PC-9 (cell line): Measurements from ENCODE around the gene MXD1. TPM values are rescaled to one million over a fixed set of nuclear protein-coding genes. Genes with fewer than 3 reads are reported as not detected.

Source experiments
- BruUV-seq: library from RNA; stranded (reverse); fragments of 400-500 nt; replicated peaks from 2 replicates; lab custom pipeline; 2021; lab: Mats Ljungman, UMichigan
- CTCF ChIA-PET: fragments of 300-600 bp; sonication (Branson Sonifier 250); formaldehyde crosslinking; loops from one replicate; lab custom pipeline; 2022; ENCODE audit warnings: antibody characterized with exemption; lab: Charles Lee
- POLR2A ChIA-PET: fragments of 300-600 bp; sonication (Branson Sonifier 250); formaldehyde crosslinking; loops from one replicate; lab custom pipeline; 2022; ENCODE audit warnings: antibody characterized with exemption; ENCODE audit not compliant: unreplicated experiment; lab: Charles Lee
- DNase-seq, 2 experiments: peaks; one replicate each; pipeline versions ENCODE4 v3.0.0 to v3.0.0-alpha.2; 2015 to 2022; ENCODE audit warnings: mixed read lengths in 1 of 2
- H2AFZ ChIP-seq: fragments of 200-600 bp; sonication (generic); 2 replicates; pipeline ENCODE4 v1.8.1; 2017; ENCODE audit warnings: antibody characterized with exemption
- H3F3A ChIP-seq: fragments of 200-600 bp; sonication (generic); 2 replicates; pipeline ENCODE4 v1.8.1; 2017; ENCODE audit warnings: antibody characterized with exemption, mild to moderate bottlenecking, low read depth; ENCODE audit not compliant: insufficient read depth
- H3K27ac ChIP-seq: fragments of 200-600 bp; sonication (generic); 2 replicates; pipeline ENCODE4 v1.6.1; 2016; ENCODE audit warnings: mixed run types
- H3K27me3 ChIP-seq: fragments of 200-600 bp; sonication (generic); 2 replicates; pipeline ENCODE4 v1.6.1; 2016; ENCODE audit warnings: low read depth, mixed run types; ENCODE audit not compliant: insufficient read depth
- H3K36me3 ChIP-seq: fragments of 200-600 bp; sonication (generic); 2 replicates; pipeline ENCODE4 v1.6.1; 2016; ENCODE audit warnings: low read depth, mixed run types
- H3K4me1 ChIP-seq: fragments of 200-600 bp; sonication (generic); replicated peaks from 2 replicates; pipeline ENCODE4 v1.6.1; 2016; ENCODE audit warnings: mixed run types; ENCODE audit not compliant: insufficient read depth
- H3K4me2 ChIP-seq: fragments of 200-600 bp; sonication (generic); 2 replicates; pipeline ENCODE4 v1.6.1; 2017; ENCODE audit warnings: mixed run types
- H3K4me3 ChIP-seq: fragments of 200-600 bp; sonication (generic); 2 replicates; pipeline ENCODE4 v1.6.1; 2016; ENCODE audit warnings: mixed run types
- H3K79me2 ChIP-seq: fragments of 200-600 bp; sonication (generic); 2 replicates; pipeline ENCODE4 v1.6.1; 2017; ENCODE audit warnings: low read depth, mixed run types
- H3K9me2 ChIP-seq: fragments of 200-600 bp; sonication (generic); 2 replicates; pipeline ENCODE4 v1.8.1; 2017; ENCODE audit warnings: mild to moderate bottlenecking; ENCODE audit not compliant: insufficient read depth
- H3K9me3 ChIP-seq: fragments of 200-600 bp; sonication (generic); 2 replicates; pipeline ENCODE4 v1.8.1; 2016; ENCODE audit warnings: low read depth; ENCODE audit not compliant: insufficient read depth
- H4K20me1 ChIP-seq: fragments of 200-600 bp; sonication (generic); 2 replicates; pipeline ENCODE4 v1.8.1; 2017; ENCODE audit not compliant: insufficient read depth
- EZH2 ChIP-seq: fragments of 200-600 bp; sonication (generic); IDR thresholded peaks from 2 replicates; pipeline ENCODE4 v1.8.0; 2017; ENCODE audit warnings: antibody characterized with exemption, low read depth
- intact Hi-C: fragments of 100-400 bp; cut with micrococcal nuclease; formaldehyde crosslinking; loops from one replicate; pipeline ENCODE4 v1.10.0; 2022; ENCODE audit not compliant: unreplicated experiment
- total RNA-seq: library from RNA; stranded (reverse); gene quantifications from 2 replicates; pipeline ENCODE4 v1.2.3, GENCODE V29; 2021
- TF ChIP-seq, protein P1 (sequence below): fragments of 200-600 bp; sonication (generic); conservative IDR thresholded peaks from 2 replicates; pipeline ENCODE4 v1.6.1; 2017; ENCODE audit warnings: mixed run types, antibody characterized with exemption, mild to moderate bottlenecking, moderate library complexity

The MXD1 gene
- total RNA-seq, 1 experiment from 2014 or later = 8.8 TPM

DNA sequence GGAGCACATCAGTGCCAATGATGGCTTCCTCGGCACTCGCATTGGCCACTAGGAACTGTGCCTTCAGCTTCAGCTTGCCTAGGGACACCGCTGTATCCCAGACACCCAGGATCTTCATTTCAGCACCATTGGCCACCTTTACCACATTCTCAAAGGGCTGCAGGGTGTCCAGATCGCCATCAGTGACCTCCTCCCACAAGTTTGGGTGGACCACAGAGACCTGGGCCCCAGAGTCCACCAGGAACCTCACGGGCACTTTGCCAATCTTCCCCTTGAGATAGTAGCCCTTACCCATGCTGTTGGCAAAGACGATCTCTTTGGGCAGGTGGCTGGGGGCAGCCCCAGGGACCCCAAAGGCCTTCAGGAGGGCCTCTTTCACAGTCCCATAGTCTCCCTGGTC lies 45.9 kb downstream of the MXD1 start:
- Histone ChIP-seq H3K4me3 (no peak overlapping the region), H3K4me2 (no peak overlapping the region), H4K20me1 (no peaks in the 10 kb centered on the region), H3K79me2 (no peaks in the 10 kb centered on the region), H2AFZ (no peak overlapping the region), H3K9me3 (no peaks in the 10 kb centered on the region), H3K36me3 (no peaks in the 10 kb centered on the region), H3K9me2 (no peaks in the 10 kb centered on the region), H3K27ac (no peak overlapping the region), H3F3A (no peaks in the 10 kb centered on the region; the same call in 1 of the 2 replicates), H3K4me1 (peaks cover 4% of the 10 kb centered on the region), H3K27me3 (no peaks in the 10 kb centered on the region)
- ChIA-PET POLR2A (no interaction called here), CTCF (no interaction called here)
- intact Hi-C loops = no loop called here
- DNase-seq = no peak
- TF ChIP-seq, protein P1, sequence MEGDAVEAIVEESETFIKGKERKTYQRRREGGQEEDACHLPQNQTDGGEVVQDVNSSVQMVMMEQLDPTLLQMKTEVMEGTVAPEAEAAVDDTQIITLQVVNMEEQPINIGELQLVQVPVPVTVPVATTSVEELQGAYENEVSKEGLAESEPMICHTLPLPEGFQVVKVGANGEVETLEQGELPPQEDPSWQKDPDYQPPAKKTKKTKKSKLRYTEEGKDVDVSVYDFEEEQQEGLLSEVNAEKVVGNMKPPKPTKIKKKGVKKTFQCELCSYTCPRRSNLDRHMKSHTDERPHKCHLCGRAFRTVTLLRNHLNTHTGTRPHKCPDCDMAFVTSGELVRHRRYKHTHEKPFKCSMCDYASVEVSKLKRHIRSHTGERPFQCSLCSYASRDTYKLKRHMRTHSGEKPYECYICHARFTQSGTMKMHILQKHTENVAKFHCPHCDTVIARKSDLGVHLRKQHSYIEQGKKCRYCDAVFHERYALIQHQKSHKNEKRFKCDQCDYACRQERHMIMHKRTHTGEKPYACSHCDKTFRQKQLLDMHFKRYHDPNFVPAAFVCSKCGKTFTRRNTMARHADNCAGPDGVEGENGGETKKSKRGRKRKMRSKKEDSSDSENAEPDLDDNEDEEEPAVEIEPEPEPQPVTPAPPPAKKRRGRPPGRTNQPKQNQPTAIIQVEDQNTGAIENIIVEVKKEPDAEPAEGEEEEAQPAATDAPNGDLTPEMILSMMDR = no peak
- no peak for TF ChIP-seq EZH2
- BruUV-seq = no TSS peak

GRCh38 chr2:69961496-69961895 lies 46.6 kb downstream of the MXD1 start, which contains the start of gene ASPRV1:
ASPRV1 (minus strand) TSS chr2:69961631; CDS start chr2:69961436, 195 bp downstream.
- Histone ChIP-seq H3K9me2 (no peaks in the 10 kb centered on the region), H3F3A (no peaks in the 10 kb centered on the region; the same call in 1 of the 2 replicates), H2AFZ (no peak within 1 kb of the TSS), H3K4me3 (no peak within 1 kb of the TSS), H3K27ac (no peak within 1 kb of the TSS), H3K4me2 (no peak within 1 kb of the TSS), H3K9me3 (no peaks in the 10 kb centered on the region), H3K4me1 (peaks cover 11% of the 10 kb centered on the region), H4K20me1 (no peaks in the 10 kb centered on the region), H3K27me3 (no peaks in the 10 kb centered on the region), H3K79me2 (no peaks in the 10 kb centered on the region), H3K36me3 (no peaks in the 10 kb centered on the region)
- DNase-seq = no peak
- TF ChIP-seq, protein P1 = no peak
- TF ChIP-seq EZH2 = no peak
- CTCF ChIA-PET = no interaction called here
- intact Hi-C loops = no loop called here
- POLR2A ChIA-PET = no interaction called here
- BruUV-seq = no TSS peak

GRCh38 chr2:69962986-69963730 lies 48.2 kb downstream of the MXD1 start:
- no peaks in the 10 kb centered on the region for H3K27me3 ChIP-seq
- DNase-seq = no peak
- no peak overlapping the region for H3K4me3 ChIP-seq
- TF ChIP-seq EZH2 = no peak
- TF ChIP-seq, protein P1 = no peak
- H4K20me1 ChIP-seq = no peaks in the 10 kb centered on the region
- H3K4me2 ChIP-seq = no peak overlapping the region
- no peaks in the 10 kb centered on the region for H3K79me2 ChIP-seq
- ChIA-PET CTCF (no interaction called here), POLR2A (no interaction called here)
- intact Hi-C loops = no loop called here
- H3K36me3 ChIP-seq = no peaks in the 10 kb centered on the region
- H3K27ac ChIP-seq = no peak overlapping the region
- no peak overlapping the region for H2AFZ ChIP-seq
- H3K9me2 ChIP-seq = no peaks in the 10 kb centered on the region
- BruUV-seq = no TSS peak
- no peaks in the 10 kb centered on the region for H3K9me3 ChIP-seq
- H3K4me1 ChIP-seq = peaks cover 16% of the 10 kb centered on the region
- no peaks in the 10 kb centered on the region for H3F3A ChIP-seq
